ENCODE results near the gene CCHCR1.

The CCHCR1 gene

GRCh38 chr6:31120151-31120915 is 37.3 kb downstream of the CCHCR1 start, which contains the start of gene CDSN:
Gene CDSN, minus strand, starts transcription at chr6:31120446. Its CDS starts 27 bp downstream, at chr6:31120419.
- ATAC-seq: no peak
- TF ChIP-seq ZFP3 (CRISPR knock-in tag; IDR thresholded peaks at IDR 0.05) (no peak), ZNF8 (CRISPR knock-in tag; IDR thresholded peaks at IDR 0.05) (no peak)

GRCh38 chr6:31118178-31118577 is 39.4 kb downstream of the CCHCR1 start:
- TF ChIP-seq CSRNP3 (CRISPR knock-in tag; IDR thresholded peaks at IDR 0.05) (no peak), ARNTL (CRISPR knock-in tag; IDR thresholded peaks at IDR 0.05; ENCODE audit: borderline replicate concordance, low read depth) (no peak), GLIS3 (CRISPR knock-in tag; IDR thresholded peaks at IDR 0.05) (no peak), BACH2 (CRISPR knock-in tag; IDR thresholded peaks at IDR 0.05; ENCODE audit: borderline replicate concordance) (no peak), RARB (CRISPR knock-in tag; IDR thresholded peaks at IDR 0.05) (no peak), CREB5 (CRISPR knock-in tag; IDR thresholded peaks at IDR 0.05; ENCODE audit: low read depth) (no peak), POU6F1 (CRISPR knock-in tag; IDR thresholded peaks at IDR 0.05; ENCODE audit: borderline replicate concordance, low read depth) (no peak), ISL1 (CRISPR knock-in tag; IDR thresholded peaks at IDR 0.05) (no peak), PPARA (CRISPR knock-in tag; IDR thresholded peaks at IDR 0.05; ENCODE audit: borderline replicate concordance) (no peak), ZFP3 (CRISPR knock-in tag; IDR thresholded peaks at IDR 0.05) (no peak), PATZ1 (CRISPR knock-in tag; IDR thresholded peaks at IDR 0.05; ENCODE audit: borderline replicate concordance) (no peak), TOX (CRISPR knock-in tag; IDR thresholded peaks at IDR 0.05; ENCODE audit: borderline replicate concordance) (no peak), OSR1 (CRISPR knock-in tag; IDR thresholded peaks at IDR 0.05) (no peak), CSDC2 (CRISPR knock-in tag; IDR thresholded peaks at IDR 0.05) (no peak), ZFP30 (CRISPR knock-in tag; IDR thresholded peaks at IDR 0.05) (no peak)
- ATAC-seq: no peak

GRCh38 chr6:31116661-31117385 is 40.8 kb downstream of the CCHCR1 start:
- no peak for ATAC-seq
- TF ChIP-seq CSRNP3 (CRISPR knock-in tag; IDR thresholded peaks at IDR 0.05) (no peak), PPARA (CRISPR knock-in tag; IDR thresholded peaks at IDR 0.05; ENCODE audit: borderline replicate concordance) (no peak), CSDC2 (CRISPR knock-in tag; IDR thresholded peaks at IDR 0.05) (no peak), ZNF70 (CRISPR knock-in tag; IDR thresholded peaks at IDR 0.05) (no peak), ZC3H10 (CRISPR knock-in tag; IDR thresholded peaks at IDR 0.05) (no peak), ZFP30 (CRISPR knock-in tag; IDR thresholded peaks at IDR 0.05) (no peak)
